ENCODE data around the gene PRDX3.

PRDX3 gene

GRCh38 chr10:119162452-119163092 lies 16.0 kb downstream of the PRDX3 start:
- Histone ChIP-seq H3F3A (ENCODE audit: insufficient read depth, low read length) (no peaks in the 10 kb centered on the region), H3K9me3 (replicated peaks; ENCODE audit: insufficient read depth, low read length) (no peaks in the 10 kb centered on the region), H3K4me2 (ENCODE audit: low read depth, low read length) (no peak overlapping the region), H3K9ac (ENCODE audit: low read length) (no peak overlapping the region), H3K36me3 (replicated peaks; ENCODE audit: insufficient read depth, low read length) (no peaks in the 10 kb centered on the region; the same call in 1 of the 2 replicates), H3K4me3 (ENCODE audit: low read length) (no peak overlapping the region), H3K27me3 (replicated peaks; ENCODE audit: insufficient read depth, low read length) (no peaks in the 10 kb centered on the region), H3K4me1 (ENCODE audit: low read length) (peaks cover 8% of the 10 kb centered on the region), H4K20me1 (ENCODE audit: insufficient read depth, low read length) (no peaks in the 10 kb centered on the region), H3K27ac (ENCODE audit: low read length) (no peak overlapping the region), H2AFZ (ENCODE audit: low read length) (no peak overlapping the region), H3K9me2 (replicated peaks; ENCODE audit: insufficient read depth, low read length) (no peaks in the 10 kb centered on the region), H3K79me2 (ENCODE audit: low read length) (peaks cover 15% of the 10 kb centered on the region)
- TF ChIP-seq EZH2phosphoT487 (IDR thresholded peaks at IDR 0.05; ENCODE audit: low read length) (no peak), EZH2 (optimal IDR thresholded peaks at IDR 0.05; ENCODE audit: low read depth, low read length) (no peak)
- TF ChIP-seq, protein P1, sequence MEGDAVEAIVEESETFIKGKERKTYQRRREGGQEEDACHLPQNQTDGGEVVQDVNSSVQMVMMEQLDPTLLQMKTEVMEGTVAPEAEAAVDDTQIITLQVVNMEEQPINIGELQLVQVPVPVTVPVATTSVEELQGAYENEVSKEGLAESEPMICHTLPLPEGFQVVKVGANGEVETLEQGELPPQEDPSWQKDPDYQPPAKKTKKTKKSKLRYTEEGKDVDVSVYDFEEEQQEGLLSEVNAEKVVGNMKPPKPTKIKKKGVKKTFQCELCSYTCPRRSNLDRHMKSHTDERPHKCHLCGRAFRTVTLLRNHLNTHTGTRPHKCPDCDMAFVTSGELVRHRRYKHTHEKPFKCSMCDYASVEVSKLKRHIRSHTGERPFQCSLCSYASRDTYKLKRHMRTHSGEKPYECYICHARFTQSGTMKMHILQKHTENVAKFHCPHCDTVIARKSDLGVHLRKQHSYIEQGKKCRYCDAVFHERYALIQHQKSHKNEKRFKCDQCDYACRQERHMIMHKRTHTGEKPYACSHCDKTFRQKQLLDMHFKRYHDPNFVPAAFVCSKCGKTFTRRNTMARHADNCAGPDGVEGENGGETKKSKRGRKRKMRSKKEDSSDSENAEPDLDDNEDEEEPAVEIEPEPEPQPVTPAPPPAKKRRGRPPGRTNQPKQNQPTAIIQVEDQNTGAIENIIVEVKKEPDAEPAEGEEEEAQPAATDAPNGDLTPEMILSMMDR (IDR thresholded peaks at IDR 0.05; ENCODE audit: low read length) = no peak
- DNase-seq = no peak

GRCh38 chr10:119161680-119162451 lies 16.7 kb downstream of the PRDX3 start:
- peaks cover 15% of the 10 kb centered on the region for H3K79me2 ChIP-seq (ENCODE audit: low read length)
- H3K27me3 ChIP-seq (replicated peaks; ENCODE audit: insufficient read depth, low read length) = no peaks in the 10 kb centered on the region
- H3F3A ChIP-seq (ENCODE audit: insufficient read depth, low read length) = no peaks in the 10 kb centered on the region
- no peak overlapping the region for H3K4me2 ChIP-seq (ENCODE audit: low read depth, low read length)
- no peaks in the 10 kb centered on the region for H3K36me3 ChIP-seq (replicated peaks; ENCODE audit: insufficient read depth, low read length)
- H3K9me2 ChIP-seq (replicated peaks; ENCODE audit: insufficient read depth, low read length) = no peaks in the 10 kb centered on the region
- H3K9ac ChIP-seq (ENCODE audit: low read length) = no peak overlapping the region
- no peaks in the 10 kb centered on the region for H4K20me1 ChIP-seq (ENCODE audit: insufficient read depth, low read length)
- no peak for DNase-seq
- no peak overlapping the region for H3K4me3 ChIP-seq (ENCODE audit: low read length)
- no peak overlapping the region for H3K27ac ChIP-seq (ENCODE audit: low read length)
- peaks cover 8% of the 10 kb centered on the region for H3K4me1 ChIP-seq (ENCODE audit: low read length)
- no peak for TF ChIP-seq EZH2phosphoT487 (IDR thresholded peaks at IDR 0.05; ENCODE audit: low read length)
- TF ChIP-seq, protein P1 (IDR thresholded peaks at IDR 0.05; ENCODE audit: low read length) = no peak
- TF ChIP-seq EZH2 (optimal IDR thresholded peaks at IDR 0.05; ENCODE audit: low read depth, low read length) = no peak
- H2AFZ ChIP-seq (ENCODE audit: low read length) = no peak overlapping the region
- no peaks in the 10 kb centered on the region for H3K9me3 ChIP-seq (replicated peaks; ENCODE audit: insufficient read depth, low read length)

DNA sequence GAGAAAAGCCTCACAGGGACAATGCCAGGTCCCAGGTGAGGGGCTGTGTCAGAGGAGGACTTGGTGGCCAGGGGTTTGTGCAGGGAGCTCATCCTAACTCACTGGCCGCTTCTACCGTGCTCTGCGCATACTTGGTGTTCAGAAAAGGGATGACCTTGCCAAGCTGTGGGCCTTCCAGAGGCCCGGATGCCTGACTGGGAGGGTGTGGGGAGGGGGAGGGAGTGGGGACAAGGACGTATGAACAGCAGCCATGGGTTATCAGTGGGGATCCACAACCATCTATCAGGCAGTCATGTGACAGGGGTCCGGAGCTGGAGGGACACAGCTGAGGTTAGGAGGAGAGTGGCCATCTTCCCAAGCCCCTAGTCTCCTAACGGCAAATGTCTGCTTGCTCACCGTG lies 19.3 kb downstream of the PRDX3 start:
- TF ChIP-seq, protein P1 (IDR thresholded peaks at IDR 0.05; ENCODE audit: low read length) = no peak
- TF ChIP-seq EZH2 (optimal IDR thresholded peaks at IDR 0.05; ENCODE audit: low read depth, low read length) = no peak
- H3K4me3 ChIP-seq (ENCODE audit: low read length) = no peak overlapping the region
- no peaks in the 10 kb centered on the region; the same call in 1 of the 2 replicates for H3K36me3 ChIP-seq (replicated peaks; ENCODE audit: insufficient read depth, low read length)
- peaks cover 5% of the 10 kb centered on the region for H3K79me2 ChIP-seq (ENCODE audit: low read length)
- no peaks in the 10 kb centered on the region for H3K27me3 ChIP-seq (replicated peaks; ENCODE audit: insufficient read depth, low read length)
- H2AFZ ChIP-seq (ENCODE audit: low read length) = no peak overlapping the region
- no peaks in the 10 kb centered on the region for H3F3A ChIP-seq (ENCODE audit: insufficient read depth, low read length)
- H3K9ac ChIP-seq (ENCODE audit: low read length) = no peak overlapping the region
- no peak overlapping the region for H3K27ac ChIP-seq (ENCODE audit: low read length)
- no peaks in the 10 kb centered on the region for H4K20me1 ChIP-seq (ENCODE audit: insufficient read depth, low read length)
- H3K4me2 ChIP-seq (ENCODE audit: low read depth, low read length) = no peak overlapping the region
- no peaks in the 10 kb centered on the region for H3K9me3 ChIP-seq (replicated peaks; ENCODE audit: insufficient read depth, low read length)
- DNase-seq = no peak
- H3K4me1 ChIP-seq (ENCODE audit: low read length) = no peaks in the 10 kb centered on the region; the same call in 1 of the 2 replicates
- H3K9me2 ChIP-seq (replicated peaks; ENCODE audit: insufficient read depth, low read length) = no peaks in the 10 kb centered on the region

All from MM.1S (cell line).